ENCODE results near the gene SULT1A3.
"Not testable (repeated sequence)": the region's sequence is repeated elsewhere in the genome, so short reads cannot be mapped to it uniquely, and the experiment has no call there.

SULT1A3 gene

DNA sequence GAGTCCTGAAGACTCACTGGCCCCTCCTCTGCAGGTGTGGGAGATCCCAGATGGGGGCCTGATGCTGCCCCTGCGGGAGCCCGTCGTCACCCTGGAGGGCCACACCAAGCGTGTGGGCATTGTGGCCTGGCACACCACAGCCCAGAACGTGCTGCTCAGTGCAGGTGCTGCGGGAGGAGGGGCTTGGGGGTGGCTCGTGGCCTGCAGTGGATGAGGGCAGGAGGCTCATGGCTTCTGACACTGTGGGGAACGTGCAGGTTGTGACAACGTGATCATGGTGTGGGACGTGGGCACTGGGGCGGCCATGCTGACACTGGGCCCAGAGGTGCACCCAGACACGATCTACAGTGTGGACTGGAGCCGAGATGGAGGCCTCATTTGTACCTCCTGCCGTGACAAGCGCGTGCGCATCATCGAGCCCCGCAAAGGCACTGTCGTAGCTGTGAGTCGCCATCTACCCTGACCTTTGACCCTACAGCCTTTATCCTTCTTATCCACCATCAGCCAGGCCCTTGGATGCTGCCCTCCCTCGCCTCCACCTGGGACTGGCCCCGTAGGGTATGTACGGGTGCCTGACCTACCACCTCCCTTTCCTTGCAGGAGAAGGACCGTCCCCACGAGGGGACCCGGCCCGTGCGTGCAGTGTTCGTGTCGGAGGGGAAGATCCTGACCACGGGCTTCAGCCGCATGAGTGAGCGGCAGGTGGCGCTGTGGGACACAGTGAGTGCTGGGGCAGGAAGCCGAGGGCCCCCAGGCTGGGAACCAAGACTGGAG is 12.1 kb upstream of the SULT1A3 start:
- Histone ChIP-seq H2BK12ac (ENCODE audit: low read length in 2 of 2) (peak overlapping the region in 1 of 2 experiments; percentile 40), H3K27ac (ENCODE audit: low read length, poor library complexity, severe bottlenecking) (no peak overlapping the region), H3K4ac (ENCODE audit: low read depth in 1 of 2, low read length in 2 of 2) (no peak overlapping the region), H3K23ac (ENCODE audit: low read length in 2 of 2) (no peak overlapping the region), H4K91ac (ENCODE audit: low read length) (no peak overlapping the region), H3K36me3 (ENCODE audit: control insufficient read depth in 1 of 2, insufficient read depth in 2 of 2, low read depth in 1 of 2, low read length in 2 of 2) (peaks cover 0 to 22% of the 10 kb centered on the region in 2 experiments), H3K14ac (ENCODE audit: low read length in 2 of 2) (no peak overlapping the region), H3K27me3 (ENCODE audit: control insufficient read depth in 1 of 2, insufficient read depth in 1 of 2, low read length in 2 of 2) (peaks cover 0 to 9% of the 10 kb centered on the region in 2 experiments), H3K4me1 (ENCODE audit: control insufficient read depth, insufficient read depth, low read depth, low read length) (peaks cover 28% of the 10 kb centered on the region), H3K4me3 (ENCODE audit: insufficient read depth in 1 of 2, low read depth in 1 of 2, low read length in 2 of 2) (no peak overlapping the region), H2BK15ac (ENCODE audit: low read depth, poor library complexity, severe bottlenecking) (no peak overlapping the region), H2AK5ac (ENCODE audit: low read length, severe bottlenecking) (no peak overlapping the region), H3K79me1 (replicated peaks; ENCODE audit: low read length, poor library complexity, severe bottlenecking) (peaks cover 11% of the 10 kb centered on the region), H2BK120ac (ENCODE audit: low read depth, low read length) (no peak overlapping the region), H3K4me2 (ENCODE audit: low read length, poor library complexity, severe bottlenecking) (no peak overlapping the region), H2BK5ac (ENCODE audit: low read depth, low read length, poor library complexity, severe bottlenecking) (no peak overlapping the region), H3K9me3 (ENCODE audit: control insufficient read depth, low read length) (no peaks in the 10 kb centered on the region), H2AFZ (ENCODE audit: low read depth, low read length) (no peak overlapping the region), H3K9ac (ENCODE audit: low read length) (no peak overlapping the region), H3K18ac (ENCODE audit: low read depth in 1 of 2, low read length in 2 of 2) (no peak overlapping the region), H4K8ac (ENCODE audit: low read length) (no peak overlapping the region)
- peak; percentile 29 for DNase-seq
- 76% methylated on average over 36 of the region's 36 CpGs for WGBS

DNA sequence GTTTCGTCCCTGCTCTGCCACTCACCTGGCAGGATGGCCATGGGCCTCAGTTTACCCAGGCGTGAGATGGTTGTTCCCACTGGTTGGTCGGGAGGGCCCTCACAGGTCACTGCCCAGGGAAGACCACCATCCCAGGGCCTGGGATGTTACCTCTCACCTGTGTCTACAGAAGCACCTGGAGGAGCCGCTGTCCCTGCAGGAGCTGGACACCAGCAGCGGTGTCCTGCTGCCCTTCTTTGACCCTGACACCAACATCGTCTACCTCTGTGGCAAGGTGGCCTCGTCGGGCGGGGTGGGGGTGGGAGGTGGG is 11.5 kb upstream of the SULT1A3 start:
- Histone ChIP-seq H3K4me3 (ENCODE audit: insufficient read depth in 1 of 2, low read depth in 1 of 2, low read length in 2 of 2) (no peak overlapping the region), H3K14ac (ENCODE audit: low read length in 2 of 2) (no peak overlapping the region), H3K4me2 (ENCODE audit: low read length, poor library complexity, severe bottlenecking) (no peak overlapping the region), H3K36me3 (ENCODE audit: control insufficient read depth in 1 of 2, insufficient read depth in 2 of 2, low read depth in 1 of 2, low read length in 2 of 2) (peaks cover 0 to 22% of the 10 kb centered on the region in 2 experiments), H3K27ac (ENCODE audit: low read length, poor library complexity, severe bottlenecking) (no peak overlapping the region), H3K27me3 (ENCODE audit: control insufficient read depth in 1 of 2, insufficient read depth in 1 of 2, low read length in 2 of 2) (peaks cover 0 to 9% of the 10 kb centered on the region in 2 experiments), H3K9ac (ENCODE audit: low read length) (no peak overlapping the region), H3K4me1 (ENCODE audit: control insufficient read depth, insufficient read depth, low read depth, low read length) (peaks cover 28% of the 10 kb centered on the region), H2AK5ac (ENCODE audit: low read length, severe bottlenecking) (no peak overlapping the region), H2AFZ (ENCODE audit: low read depth, low read length) (no peak overlapping the region), H2BK15ac (ENCODE audit: low read depth, poor library complexity, severe bottlenecking) (no peak overlapping the region), H3K18ac (ENCODE audit: low read depth in 1 of 2, low read length in 2 of 2) (no peak overlapping the region), H4K91ac (ENCODE audit: low read length) (no peak overlapping the region), H3K79me1 (replicated peaks; ENCODE audit: low read length, poor library complexity, severe bottlenecking) (peaks cover 11% of the 10 kb centered on the region), H4K8ac (ENCODE audit: low read length) (no peak overlapping the region), H2BK5ac (ENCODE audit: low read depth, low read length, poor library complexity, severe bottlenecking) (no peak overlapping the region), H3K9me3 (ENCODE audit: control insufficient read depth, low read length) (no peaks in the 10 kb centered on the region), H2BK120ac (ENCODE audit: low read depth, low read length) (no peak overlapping the region), H2BK12ac (ENCODE audit: low read length in 2 of 2) (peak overlapping the region in 1 of 2 experiments; percentile 40), H3K4ac (ENCODE audit: low read depth in 1 of 2, low read length in 2 of 2) (no peak overlapping the region), H3K23ac (ENCODE audit: low read length in 2 of 2) (no peak overlapping the region)
- DNase-seq = no peak
- 89% methylated on average over 7 of the region's 9 CpGs for WGBS

DNA sequence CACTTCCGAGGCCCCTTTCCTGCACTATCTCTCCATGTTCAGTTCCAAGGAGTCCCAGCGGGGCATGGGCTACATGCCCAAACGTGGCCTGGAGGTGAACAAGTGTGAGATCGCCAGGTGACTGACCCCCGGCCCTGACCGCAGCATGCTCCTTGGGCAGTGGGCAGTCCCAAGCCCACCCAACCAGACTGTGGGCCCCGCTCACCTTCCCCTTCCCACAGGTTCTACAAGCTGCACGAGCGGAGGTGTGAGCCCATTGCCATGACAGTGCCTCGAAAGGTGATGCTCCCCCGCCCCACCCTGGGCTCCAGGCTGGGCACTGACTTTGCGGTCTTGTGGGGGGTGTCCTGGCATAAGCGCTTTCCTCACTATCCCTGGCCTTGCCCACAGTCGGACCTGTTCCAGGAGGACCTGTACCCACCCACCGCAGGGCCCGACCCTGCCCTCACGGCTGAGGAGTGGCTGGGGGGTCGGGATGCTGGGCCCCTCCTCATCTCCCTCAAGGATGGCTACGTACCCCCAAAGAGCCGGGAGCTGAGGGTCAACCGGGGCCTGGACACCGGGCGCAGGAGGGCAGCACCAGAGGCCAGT is 11.0 kb upstream of the SULT1A3 start:
- no peak for DNase-seq
- H3K4me3 ChIP-seq (ENCODE audit: insufficient read depth in 1 of 2, low read depth in 1 of 2, low read length in 2 of 2) = no peak overlapping the region
- no peaks in the 10 kb centered on the region for H3K9me3 ChIP-seq (ENCODE audit: control insufficient read depth, low read length)
- H2AK5ac ChIP-seq (ENCODE audit: low read length, severe bottlenecking) = no peak overlapping the region
- H3K4ac ChIP-seq (ENCODE audit: low read depth in 1 of 2, low read length in 2 of 2) = no peak overlapping the region
- H2BK120ac ChIP-seq (ENCODE audit: low read depth, low read length) = no peak overlapping the region
- H2AFZ ChIP-seq (ENCODE audit: low read depth, low read length) = no peak overlapping the region
- no peak overlapping the region for H4K91ac ChIP-seq (ENCODE audit: low read length)
- peak overlapping the region; percentile 28 for H4K8ac ChIP-seq (ENCODE audit: low read length)
- 91% methylated on average over 18 of the region's 23 CpGs for WGBS
- no peak overlapping the region for H2BK5ac ChIP-seq (ENCODE audit: low read depth, low read length, poor library complexity, severe bottlenecking)
- H2BK15ac ChIP-seq (ENCODE audit: low read depth, poor library complexity, severe bottlenecking) = no peak overlapping the region
- no peak overlapping the region for H3K18ac ChIP-seq (ENCODE audit: low read depth in 1 of 2, low read length in 2 of 2)
- H3K4me2 ChIP-seq (ENCODE audit: low read length, poor library complexity, severe bottlenecking) = no peak overlapping the region
- no peak overlapping the region for H3K23ac ChIP-seq (ENCODE audit: low read length in 2 of 2)
- peaks cover 24% of the 10 kb centered on the region for H3K4me1 ChIP-seq (ENCODE audit: control insufficient read depth, insufficient read depth, low read depth, low read length)
- H3K27me3 ChIP-seq (ENCODE audit: control insufficient read depth in 1 of 2, insufficient read depth in 1 of 2, low read length in 2 of 2) = peaks cover 0 to 9% of the 10 kb centered on the region in 2 experiments
- H3K9ac ChIP-seq (ENCODE audit: low read length) = no peak overlapping the region
- H3K79me1 ChIP-seq (replicated peaks; ENCODE audit: low read length, poor library complexity, severe bottlenecking) = peaks cover 11% of the 10 kb centered on the region
- no peak overlapping the region for H3K14ac ChIP-seq (ENCODE audit: low read length in 2 of 2)
- H3K36me3 ChIP-seq (ENCODE audit: control insufficient read depth in 1 of 2, insufficient read depth in 2 of 2, low read depth in 1 of 2, low read length in 2 of 2) = peaks cover 0 to 22% of the 10 kb centered on the region in 2 experiments
- no peak overlapping the region for H3K27ac ChIP-seq (ENCODE audit: low read length, poor library complexity, severe bottlenecking)
- no peak overlapping the region for H2BK12ac ChIP-seq (ENCODE audit: low read length in 2 of 2)

DNA sequence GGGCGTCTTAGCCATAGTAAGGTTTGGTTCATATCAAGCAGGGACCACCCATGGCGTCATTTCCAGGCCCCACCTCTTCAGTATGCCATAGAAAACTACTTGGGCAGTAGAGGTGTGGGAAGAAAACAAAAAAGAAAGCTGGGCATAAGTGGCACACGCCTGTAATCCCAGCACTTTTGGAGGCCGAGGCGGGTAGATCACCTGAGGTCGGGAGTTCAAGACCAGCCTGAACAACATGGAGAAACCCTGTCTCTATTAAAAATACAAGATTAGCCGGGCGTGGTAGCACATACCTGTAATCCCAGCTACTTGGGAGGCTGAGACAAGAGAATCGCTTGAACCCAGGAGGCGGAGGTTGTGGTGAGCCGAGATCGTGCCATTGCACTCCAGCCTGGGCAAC is 7.9 kb upstream of the SULT1A3 start:
- H3K4ac ChIP-seq (ENCODE audit: low read depth in 1 of 2, low read length in 2 of 2); H3K9me3 ChIP-seq (ENCODE audit: control insufficient read depth, low read length); H3K27ac ChIP-seq (ENCODE audit: low read length, poor library complexity, severe bottlenecking); H3K9ac ChIP-seq (ENCODE audit: low read length); H4K8ac ChIP-seq (ENCODE audit: low read length); H3K4me2 ChIP-seq (ENCODE audit: low read length, poor library complexity, severe bottlenecking); H3K14ac ChIP-seq (ENCODE audit: low read length in 2 of 2); H3K27me3 ChIP-seq (ENCODE audit: control insufficient read depth in 1 of 2, insufficient read depth in 1 of 2, low read length in 2 of 2); H3K18ac ChIP-seq (ENCODE audit: low read depth in 1 of 2, low read length in 2 of 2); H2BK12ac ChIP-seq (ENCODE audit: low read length in 2 of 2); H3K23ac ChIP-seq (ENCODE audit: low read length in 2 of 2); H2BK120ac ChIP-seq (ENCODE audit: low read depth, low read length); H3K4me3 ChIP-seq (ENCODE audit: insufficient read depth in 1 of 2, low read depth in 1 of 2, low read length in 2 of 2); H4K91ac ChIP-seq (ENCODE audit: low read length); H2BK15ac ChIP-seq (ENCODE audit: low read depth, poor library complexity, severe bottlenecking); H2BK5ac ChIP-seq (ENCODE audit: low read depth, low read length, poor library complexity, severe bottlenecking); H3K79me1 ChIP-seq (replicated peaks; ENCODE audit: low read length, poor library complexity, severe bottlenecking); DNase-seq; H2AFZ ChIP-seq (ENCODE audit: low read depth, low read length); H2AK5ac ChIP-seq (ENCODE audit: low read length, severe bottlenecking): not testable (repeated sequence)
- H3K4me1 ChIP-seq (ENCODE audit: control insufficient read depth, insufficient read depth, low read depth, low read length) = peaks cover 12% of the 10 kb centered on the region
- peaks cover 0 to 19% of the 10 kb centered on the region in 2 experiments for H3K36me3 ChIP-seq (ENCODE audit: control insufficient read depth in 1 of 2, insufficient read depth in 2 of 2, low read depth in 1 of 2, low read length in 2 of 2)
- WGBS = no CpG with 5 or more reads among the region's 12 CpGs

Measured in mesenchymal stem cell (in vitro differentiated cells and primary cell).